Left ventricle myocardium superior (tissue), 1 donor: ENCODE results near the gene PRRC2B. TPM values are rescaled to one million over a fixed set of nuclear protein-coding genes. Genes with fewer than 3 reads are reported as not detected.

Source experiments
- ATAC-seq: fragments of 200-7000 bp; cut with Tn5 transposase; one replicate; pipeline ENCODE4 v1.9.1; 2020; ENCODE audit warnings: mild to moderate bottlenecking, moderate library complexity
- DNase-seq: peaks from one replicate; pipeline ENCODE4 v3.0.0-alpha.2; 2020
- intact Hi-C: fragments of 100-400 bp; cut with micrococcal nuclease; formaldehyde crosslinking; loops from one replicate; pipeline ENCODE4 v1.11.0; 2022
- total RNA-seq: library from RNA; stranded (reverse); fragmentation: NEBNext Ultra II Directional; extraction: Animal tissue kit (Norgen Biotek cat#: 25700); gene quantifications from one replicate; pipeline ENCODE4 v1.2.1, GENCODE V29; 2021
- donor health status: DM: no; HTN: yes; CAD: no; lungs with severe emphysema.

Gene PRRC2B
- total RNA-seq, 1 donor from 2014 or later, result 144 TPM

DNA sequence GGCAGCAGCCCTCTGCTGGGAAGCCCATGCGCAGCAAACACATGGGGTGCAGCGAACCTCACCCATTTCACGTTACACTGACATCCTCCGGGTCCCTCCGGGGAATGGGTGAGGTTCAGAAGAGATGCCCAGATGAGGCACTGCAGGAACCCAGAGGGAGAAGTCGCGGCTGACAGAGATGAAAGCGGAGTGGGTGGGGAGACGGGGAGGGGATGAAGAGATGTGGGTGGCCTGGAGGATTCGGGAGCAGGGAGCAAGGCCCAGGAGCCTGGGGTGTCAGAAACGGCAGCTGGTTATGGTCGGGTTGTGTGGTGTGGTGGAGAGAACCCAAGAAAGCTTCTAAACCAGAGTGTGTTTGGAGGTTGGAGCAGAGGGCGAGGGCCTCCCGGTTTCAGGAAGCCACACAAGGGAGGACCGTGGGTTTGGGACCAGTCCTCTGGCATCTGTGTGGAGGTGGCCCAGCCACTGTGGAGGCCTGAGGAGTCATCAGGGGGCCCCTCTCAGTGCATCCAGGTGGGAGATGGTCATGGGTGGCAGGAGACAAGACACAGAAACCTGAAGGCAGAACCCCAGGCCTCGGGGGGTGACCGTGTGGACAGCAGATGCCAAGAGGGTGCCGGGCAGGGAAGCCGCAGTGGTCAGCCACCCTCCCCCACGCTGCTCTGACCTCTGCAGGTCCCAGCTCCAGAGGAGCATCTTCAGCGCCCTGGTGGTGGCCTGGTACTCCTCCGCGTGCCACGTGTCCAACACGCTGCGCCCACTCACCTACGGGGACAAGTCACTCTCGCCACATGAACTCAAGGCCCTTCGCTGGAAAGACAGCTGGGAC, 128.6 kb downstream of the PRRC2B start:
- intact Hi-C loops, result no loop called here
- DNase-seq (no peak), ATAC-seq (no peak)

DNA sequence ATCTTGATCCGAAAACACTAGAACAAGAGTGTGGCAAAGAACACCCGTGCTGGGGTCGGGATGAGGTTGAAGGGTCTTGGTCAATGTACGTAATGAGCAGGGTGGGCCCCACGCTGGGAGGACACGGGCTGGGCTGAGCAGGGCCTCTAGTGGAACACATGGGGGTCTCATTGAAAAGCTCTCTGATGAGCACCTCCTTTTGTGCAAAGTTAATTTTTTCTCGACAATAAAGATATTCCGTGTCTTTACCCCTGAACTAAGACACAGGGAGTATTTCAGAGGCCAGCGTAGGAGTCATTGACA, 129.2 kb downstream of the PRRC2B start:
- ATAC-seq (no peak), DNase-seq (no peak)
- intact Hi-C loops, result no loop called here

DNA sequence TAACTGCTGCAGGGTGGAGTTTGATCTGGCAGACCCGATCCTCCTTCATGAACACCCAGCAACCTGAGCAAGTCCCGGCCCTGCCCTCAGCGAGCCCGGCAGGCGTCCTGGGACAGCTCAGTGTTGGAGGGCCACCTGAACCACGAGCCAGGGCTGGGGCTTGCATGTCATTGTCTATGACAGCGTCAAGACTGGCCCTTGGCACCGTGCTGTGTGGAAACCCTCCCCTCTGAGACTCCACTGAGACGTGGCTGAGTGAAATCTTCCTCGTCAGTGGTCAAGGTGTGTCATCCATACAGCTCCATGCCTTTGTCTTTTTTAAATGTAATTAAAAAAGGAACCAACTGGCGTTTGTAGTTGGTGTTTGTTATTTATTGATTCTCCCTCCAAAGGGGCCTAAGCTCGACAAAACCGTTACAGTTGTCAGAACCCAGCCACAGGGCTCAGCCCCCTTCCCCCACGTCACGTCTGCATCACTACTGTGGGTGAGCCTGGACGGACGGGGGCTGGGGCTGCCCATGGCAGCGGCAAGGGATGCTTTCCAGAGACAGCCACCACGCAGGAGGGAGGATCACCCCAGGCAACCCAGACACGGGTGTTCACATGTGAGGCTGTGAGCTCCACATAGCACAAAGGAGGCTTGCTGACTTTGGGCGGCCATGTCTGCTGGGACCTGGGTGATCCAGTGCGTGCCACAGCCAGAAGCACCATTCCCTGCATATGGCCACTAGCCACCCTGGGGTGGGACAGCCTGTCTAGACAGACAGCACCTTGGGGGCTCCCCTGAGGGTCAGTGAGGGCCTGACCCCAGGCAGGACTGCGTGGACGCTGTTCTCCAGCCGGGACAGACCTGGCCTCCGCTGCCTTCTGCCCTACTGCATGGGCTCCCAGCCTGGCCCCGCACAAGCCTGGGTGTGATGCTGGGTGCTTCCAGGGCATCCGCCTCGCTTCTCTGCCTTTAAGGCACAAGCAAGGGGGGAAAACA, 129.9 kb downstream of the PRRC2B start:
- intact Hi-C loops, result no loop called here
- DNase-seq (no peak), ATAC-seq (peak; percentile 5)

DNA sequence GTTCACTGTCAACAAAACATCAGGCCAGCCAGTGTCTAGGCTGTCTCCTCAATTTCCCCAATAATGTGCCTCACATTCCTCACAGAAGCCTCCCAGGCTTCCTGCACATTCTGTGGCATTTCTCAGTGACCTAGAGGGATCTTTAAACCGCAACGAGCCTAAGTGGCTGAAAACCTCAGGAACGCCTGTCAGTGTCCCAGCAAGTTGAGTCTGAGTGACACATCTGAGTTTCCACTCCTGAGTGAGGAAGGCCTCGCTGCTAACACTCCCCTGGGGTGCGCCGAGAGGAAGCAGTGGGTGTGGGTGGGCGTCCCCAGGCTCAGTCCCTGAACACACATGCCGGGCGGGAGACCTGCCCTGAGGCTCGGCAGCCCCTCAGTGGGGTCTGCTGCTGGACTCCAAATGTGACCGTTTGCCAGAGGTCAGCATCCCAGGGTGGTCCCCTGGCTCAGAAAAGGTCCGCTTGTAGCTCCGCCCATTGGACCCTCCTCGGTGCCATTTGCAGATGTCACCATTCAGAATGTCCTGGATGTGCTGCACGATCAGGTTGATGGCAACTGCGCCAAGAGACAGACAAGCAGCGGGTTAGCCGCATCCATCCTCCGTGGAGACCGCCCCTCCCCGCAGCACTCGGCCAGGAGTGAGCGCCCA, 130.9 kb downstream of the PRRC2B start:
- no peak for DNase-seq
- intact Hi-C loops, result no loop called here
- no peak for ATAC-seq

DNA sequence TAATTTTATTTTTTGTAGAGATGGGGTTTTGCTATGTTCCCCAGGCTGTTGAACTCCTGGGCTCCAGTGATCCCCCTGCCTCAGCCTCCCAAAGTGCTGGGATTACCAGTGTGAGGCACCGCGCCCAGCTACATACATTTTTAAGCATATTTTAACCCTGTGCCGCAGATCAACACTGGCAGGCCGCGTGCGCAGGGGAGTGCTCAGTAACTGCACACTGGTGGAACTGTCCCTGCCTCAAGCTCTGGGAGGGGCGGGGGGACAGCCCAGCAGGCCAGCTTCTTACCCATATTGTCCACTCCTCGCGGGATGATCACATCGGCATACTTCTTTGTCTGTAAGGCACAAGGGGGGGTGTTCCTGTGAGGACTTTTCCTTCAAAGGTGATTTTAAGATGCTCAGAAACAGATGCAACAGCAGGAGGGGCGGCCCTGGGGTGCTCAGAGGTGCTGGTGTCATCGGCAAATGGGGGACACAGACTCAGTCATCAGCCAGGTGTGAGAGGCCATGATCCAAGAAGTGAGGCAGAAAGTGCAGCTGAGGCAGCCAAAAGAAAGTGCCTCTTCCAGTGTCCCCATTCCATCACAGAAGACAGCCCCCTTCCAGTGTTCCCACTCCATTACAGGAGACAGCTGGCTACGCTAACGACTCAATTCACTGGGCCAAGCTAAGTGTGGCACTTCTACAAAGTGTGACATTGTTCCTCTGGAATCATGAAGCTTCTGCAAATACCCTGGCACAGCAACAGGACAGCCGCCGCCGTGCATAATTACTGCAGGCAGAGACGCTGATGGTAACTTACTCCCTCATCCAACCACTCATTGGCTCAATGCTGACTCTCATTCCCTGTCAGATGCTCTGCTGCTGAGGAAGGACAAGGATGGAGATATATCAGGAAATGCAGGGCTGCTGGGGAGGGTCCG, 132.0 kb downstream of the PRRC2B start:
- no peak for ATAC-seq
- intact Hi-C loops, result no loop called here
- no peak for DNase-seq

DNA sequence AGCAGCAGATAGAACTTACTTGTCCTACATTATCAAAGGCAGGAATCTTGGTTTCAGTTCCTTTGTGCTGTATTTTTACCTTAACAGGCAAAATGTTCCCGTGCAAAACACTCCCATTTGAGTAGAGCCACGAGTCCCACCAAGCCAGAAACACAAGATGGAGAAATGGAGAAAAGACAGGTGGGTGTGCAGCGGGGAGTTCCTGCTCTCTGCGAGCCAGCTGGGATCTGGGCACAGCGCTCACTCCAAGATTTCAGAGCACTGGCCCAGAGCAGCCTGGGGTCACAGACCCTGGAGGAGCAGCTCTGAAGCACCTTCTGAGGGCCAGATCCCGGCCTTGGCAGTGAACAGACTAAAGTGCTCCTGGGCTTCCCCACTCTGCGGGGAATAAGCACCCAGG, 134.3 kb downstream of the PRRC2B start:
- no peak for ATAC-seq
- no peak for DNase-seq
- intact Hi-C loops, result no loop called here

DNA sequence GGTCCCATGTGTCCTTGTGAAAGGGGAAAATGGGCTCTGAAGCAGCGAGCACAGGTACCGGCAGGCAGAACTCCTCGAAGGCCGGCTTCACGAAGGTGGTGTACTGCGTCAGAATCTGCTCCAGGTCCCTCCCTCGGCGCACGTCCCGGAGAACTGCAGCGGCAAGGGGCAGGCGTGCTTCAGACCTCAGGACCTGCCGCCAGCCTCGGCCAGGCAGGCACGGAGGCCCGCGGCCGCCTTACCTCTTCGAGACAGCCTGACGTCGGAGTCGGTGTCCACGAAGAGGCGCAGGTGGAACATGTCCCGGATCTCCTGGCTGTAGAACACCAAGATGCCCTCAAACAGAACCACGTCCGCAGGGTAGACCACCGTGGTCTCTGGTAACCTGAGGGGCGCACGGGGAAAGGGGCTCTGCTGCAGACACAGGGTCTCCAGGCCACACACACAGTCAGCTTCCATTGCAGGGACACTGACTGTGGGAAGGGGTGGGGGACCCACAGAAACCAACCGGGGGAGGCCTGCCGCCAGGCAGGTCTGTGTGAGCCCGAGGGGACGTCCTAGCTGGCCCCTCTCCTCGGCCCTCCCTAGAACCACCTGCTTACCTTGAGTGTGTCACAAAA, 135.1 kb downstream of the PRRC2B start:
- no peak for ATAC-seq
- DNase-seq, result no peak
- intact Hi-C loops, result no loop called here

DNA sequence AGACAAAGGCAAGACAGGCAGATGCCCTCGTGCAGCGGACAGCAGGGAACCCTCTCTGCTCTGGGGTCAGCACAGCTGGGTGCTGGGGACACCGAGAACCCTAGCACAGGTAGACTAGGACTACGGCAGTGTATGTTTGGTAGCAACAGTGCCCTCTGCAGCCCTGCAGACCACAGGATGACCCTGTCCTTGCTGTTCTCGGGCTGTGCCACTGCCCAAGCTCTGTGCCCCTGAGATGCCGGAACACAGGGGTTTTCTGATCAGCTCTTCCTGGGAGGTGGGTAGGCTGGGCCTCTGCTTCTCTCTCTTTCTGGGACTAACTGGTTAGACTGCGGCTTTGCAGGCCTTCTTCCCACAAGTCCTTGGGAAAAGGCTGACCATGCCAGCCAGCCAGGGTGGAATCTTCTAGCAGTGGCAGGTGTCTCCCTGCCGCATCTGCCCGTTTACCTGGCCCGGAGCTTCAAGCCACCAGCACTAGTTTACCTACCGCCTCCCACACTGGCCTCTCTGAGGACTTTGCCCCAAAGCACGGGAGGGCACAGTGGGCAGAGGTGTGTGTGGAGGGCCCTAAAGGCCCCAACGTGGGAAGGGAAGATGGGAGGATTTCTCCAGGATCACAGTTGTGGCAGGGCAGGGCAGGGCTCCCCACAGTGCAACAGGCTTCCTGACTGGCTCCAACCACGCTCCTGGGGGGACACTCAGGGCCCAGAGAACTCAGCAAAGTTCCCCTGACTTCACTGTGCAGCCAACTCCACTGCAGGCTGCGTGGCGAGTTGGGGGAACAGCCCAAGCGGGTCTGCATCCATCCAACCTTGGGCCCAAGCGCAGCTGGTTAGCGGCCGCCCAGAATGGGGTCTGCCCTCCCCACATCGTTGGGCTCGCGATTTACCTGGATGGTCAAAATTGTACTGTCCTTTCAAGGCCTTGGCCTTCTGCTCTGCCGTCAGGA, 136.0 kb downstream of the PRRC2B start:
- DNase-seq (no peak), ATAC-seq (no peak)
- intact Hi-C loops, result no loop called here

DNA sequence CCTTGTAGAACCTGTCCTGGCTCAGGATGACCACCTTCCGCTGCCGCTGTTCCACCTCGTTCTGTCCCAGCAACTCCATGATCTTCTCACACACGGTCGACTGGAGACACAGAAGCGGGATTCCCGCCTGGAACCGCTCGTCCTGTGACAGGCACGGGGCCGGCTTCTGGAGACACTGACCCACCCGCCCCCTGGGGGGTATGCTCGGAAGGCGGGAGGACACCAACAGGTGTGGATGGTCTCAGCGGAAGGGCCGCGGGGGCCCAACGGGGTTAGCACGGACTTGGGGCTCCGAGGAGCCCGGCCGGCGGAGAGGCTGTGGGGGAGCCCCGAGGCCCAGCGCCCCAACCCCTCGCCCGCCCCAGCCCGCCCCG, 136.6 kb downstream of the PRRC2B start:
- peak; percentile 13 for ATAC-seq
- intact Hi-C loops, result no loop called here
- peak; percentile 52 for DNase-seq

DNA sequence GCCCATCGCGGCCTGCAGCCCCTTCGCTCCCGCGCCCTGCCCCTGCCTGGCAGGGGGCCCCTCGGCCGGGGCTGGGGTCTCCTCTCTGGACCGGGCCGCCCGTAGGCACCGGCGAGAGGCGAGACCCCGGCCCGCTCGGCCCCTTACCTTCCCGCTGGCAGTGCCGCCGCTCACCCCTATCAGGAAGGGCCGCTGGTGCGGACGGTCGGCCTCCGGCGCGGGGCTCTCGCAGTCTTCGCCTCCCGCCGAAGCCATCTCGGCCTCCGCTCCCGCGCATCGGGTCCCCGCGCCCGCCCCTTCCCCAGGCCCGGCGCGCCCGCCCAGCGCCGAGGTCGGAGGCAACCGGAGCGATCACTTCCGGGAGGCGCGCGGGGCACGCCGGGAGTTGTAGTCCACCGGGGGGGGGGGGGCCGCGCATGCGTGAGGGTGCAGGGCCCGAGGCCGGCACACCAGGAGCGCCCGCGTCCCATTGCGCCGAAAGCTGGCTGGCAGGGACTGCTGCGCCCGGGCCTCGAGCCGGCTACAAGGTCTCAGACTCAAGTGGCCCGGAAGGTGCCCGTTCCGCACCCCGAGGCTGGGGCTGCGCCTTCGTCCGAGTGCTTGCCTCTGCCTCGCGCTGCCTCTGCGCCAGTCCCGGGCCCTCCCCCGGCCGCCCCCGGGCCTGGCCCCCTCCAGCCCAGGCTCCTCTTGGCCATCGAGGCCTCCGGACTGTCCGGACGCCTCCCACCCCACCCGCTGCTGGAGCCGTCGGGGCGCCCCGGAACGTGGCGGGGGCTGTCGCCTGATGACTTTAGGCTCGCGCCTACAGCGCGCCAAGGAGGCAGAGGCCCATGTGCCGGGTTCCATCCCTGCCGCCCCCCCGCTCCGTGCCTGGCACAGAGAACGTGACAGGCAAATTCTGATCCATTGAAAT, 137.3 kb downstream of the PRRC2B start, which contains the start of gene UCK1:
Gene UCK1, minus strand, starts transcription at position 344 of the 913 bp plus-strand sequence. Its CDS starts 89 bp downstream, at position 255.
- peak; percentile 89 for DNase-seq
- ATAC-seq, result peak; percentile 98
- intact Hi-C loops, result no loop called here

DNA sequence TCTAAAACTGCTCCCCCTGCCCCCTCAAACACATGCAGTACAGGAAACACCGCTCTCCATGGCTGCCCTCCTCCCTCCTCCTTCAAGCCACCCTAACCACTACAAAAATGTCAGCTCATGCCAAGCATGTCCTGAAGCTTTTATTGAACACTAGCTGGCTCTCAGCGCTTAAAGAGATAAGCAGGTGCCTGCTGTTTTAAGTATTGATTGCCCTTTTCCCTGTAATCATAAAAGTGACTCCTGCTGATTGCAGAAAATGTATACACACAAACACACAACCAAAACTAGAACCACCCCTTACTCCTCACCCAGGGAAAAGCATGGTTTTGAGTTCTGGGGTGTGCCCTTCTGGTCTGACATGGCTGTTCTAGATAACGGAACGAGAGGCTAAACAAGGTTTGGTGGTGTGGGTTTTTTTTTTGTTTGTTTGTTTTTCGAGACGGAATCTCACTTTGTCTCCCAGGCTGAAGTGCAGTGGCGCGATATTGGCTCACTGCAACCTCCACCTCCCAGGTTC, 140.9 kb downstream of the PRRC2B start:
- intact Hi-C loops, result no loop called here
- ATAC-seq (no peak), DNase-seq (no peak)

DNA sequence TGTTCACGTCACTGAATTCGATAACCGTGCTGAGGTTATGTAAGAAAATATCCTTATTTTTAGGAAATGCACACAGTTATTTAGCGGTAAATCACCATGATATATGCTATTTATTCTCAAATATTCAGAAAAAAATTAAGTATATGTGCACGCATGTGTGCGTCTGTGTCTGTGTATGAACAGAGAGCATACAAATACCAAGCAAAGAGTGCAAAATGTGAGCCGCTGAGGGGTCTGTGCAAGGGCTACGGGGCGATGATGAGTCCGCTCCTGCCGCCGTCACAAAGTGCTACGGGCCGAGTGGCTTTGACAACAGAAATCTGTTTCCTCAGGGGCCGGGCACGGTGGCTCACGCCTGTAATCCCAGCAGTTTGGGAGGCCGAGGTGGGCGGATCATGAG, 144.1 kb downstream of the PRRC2B start:
- ATAC-seq, result no peak
- DNase-seq, result no peak
- intact Hi-C loops, result no loop called here

DNA sequence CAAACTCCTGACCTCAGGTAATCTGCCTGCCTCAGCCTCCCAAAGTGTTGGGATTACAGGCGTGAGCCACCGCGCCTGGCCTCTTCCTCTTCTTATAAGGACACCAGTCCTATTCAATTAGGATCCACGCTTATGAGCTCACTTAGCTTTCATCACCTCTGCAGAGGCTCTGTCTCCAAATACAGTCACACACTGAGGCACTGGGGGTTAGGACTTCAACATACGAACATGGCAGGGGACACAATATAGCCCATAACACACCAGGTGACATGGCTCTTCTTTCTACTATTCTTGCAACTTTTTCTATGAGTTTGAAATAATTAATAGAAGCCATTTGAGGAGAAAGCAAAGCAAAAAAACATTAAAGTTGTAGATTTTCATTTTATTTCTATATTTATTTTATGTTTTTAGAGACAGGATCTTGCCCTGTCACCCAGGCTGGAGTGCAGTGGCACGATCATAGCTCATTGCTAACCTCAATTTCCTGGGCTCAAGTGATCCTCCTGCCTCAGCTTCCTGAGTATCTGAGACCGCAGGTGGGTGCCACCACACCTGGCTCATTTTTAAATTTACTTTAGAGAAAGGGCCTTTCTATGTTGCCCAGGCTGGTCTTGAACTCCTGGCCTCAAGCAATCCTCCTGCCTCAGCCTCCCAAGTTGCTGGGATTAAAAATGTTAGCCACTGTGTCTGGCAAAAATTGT, 145.5 kb downstream of the PRRC2B start:
- ATAC-seq, result no peak
- intact Hi-C loops, result no loop called here
- DNase-seq, result no peak

DNA sequence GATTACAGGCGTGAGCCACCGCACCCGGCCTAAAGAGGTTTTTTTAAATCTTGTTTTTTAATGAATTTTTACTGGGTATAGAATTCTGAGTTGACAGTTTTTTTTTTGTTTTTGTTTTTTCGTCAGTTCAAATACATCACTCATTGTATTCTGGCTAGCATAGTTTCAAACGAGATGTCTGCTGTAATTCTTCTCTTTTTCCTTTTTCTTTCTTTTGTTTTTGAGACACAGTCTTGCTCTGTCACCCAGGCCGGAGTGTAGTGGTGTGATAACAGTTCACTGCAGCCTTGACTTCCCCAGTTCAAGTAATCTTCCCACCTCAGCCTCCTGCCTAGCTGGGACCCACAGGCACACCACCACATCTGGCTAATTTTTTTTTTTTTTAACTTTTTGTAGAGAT, 149.3 kb downstream of the PRRC2B start:
- ATAC-seq (no peak), DNase-seq (no peak)
- intact Hi-C loops, result no loop called here

DNA sequence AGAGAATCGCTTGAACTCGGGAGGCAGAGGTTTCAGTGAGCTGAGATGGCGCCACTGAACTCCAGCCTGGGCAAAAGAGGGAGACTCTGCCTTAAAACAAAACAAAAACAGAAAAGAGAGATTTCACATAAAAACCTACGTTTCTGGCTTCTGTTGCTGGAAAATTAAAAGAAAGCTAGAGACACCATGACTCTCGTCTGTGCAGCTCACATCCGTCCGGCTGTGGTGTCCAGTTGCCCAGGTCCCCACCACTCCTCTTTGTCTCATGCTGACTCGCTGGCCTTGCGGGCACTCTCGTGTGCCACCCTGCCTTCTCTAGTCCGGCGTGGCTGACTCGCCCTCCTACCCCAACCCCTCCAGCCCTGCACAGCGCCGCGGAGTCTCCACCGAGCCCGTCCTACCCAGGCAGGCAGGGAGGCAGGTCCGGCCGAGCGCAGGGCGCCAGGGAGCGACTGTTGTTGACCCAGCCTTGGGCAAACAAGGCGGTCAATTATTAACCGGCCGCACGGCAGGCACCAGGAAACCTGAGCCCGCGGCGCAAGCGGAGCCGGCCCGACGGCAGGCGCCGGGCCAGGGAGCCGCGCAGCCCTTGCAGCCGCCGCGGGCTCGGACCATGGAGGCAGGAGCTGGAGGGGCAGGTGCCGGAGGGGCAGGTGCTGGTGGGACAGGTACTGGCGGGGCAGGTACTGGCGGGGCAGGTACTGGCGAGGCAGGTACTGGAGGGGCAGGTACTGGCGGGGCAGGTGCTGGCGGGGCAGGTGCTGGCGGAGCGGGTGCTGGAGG, 151.3 kb downstream of the PRRC2B start, which contains the start of gene PRRT1B:
Gene PRRT1B, plus strand, starts transcription at position 521 of the 783 bp plus-strand sequence. Its CDS starts 93 bp downstream, at position 614.
- DNase-seq, result no peak
- intact Hi-C loops, result no loop called here
- ATAC-seq, result peak; percentile 28
